ENCODE data around the gene MPC1.
A peak's percentile ranks its signal among the peaks of the same experiment; 100 is the strongest.

Gene MPC1

GRCh38 chr6:166382933-166383801 lies at the start of gene MPC1:
Gene MPC1 (minus strand): TSS chr6:166382940. CDS start chr6:166382876, 64 bp downstream.
- peak; percentile 67; the same call in 1 of the 2 replicates for TF ChIP-seq TAF1 (IDR thresholded peaks at IDR 0.05; ENCODE audit: low read depth)
- no peak; the same call in 1 of the 2 replicates for TF ChIP-seq TEAD4 (IDR thresholded peaks at IDR 0.05)
- peak; percentile 37; the same call in 1 of the 2 replicates for TF ChIP-seq ZBTB7A (IDR thresholded peaks at IDR 0.05; ENCODE audit: low read depth)
- peak; percentile 61; the same call in 1 of the 2 replicates for TF ChIP-seq TCF12 (IDR thresholded peaks at IDR 0.05; ENCODE audit: low read depth)
- peak; percentile 74; the same call in 1 of the 2 replicates for TF ChIP-seq NFIC (IDR thresholded peaks at IDR 0.05)
- TF ChIP-seq RAD21 (IDR thresholded peaks at IDR 0.05; ENCODE audit: low read depth): no peak
- TF ChIP-seq, protein P1, sequence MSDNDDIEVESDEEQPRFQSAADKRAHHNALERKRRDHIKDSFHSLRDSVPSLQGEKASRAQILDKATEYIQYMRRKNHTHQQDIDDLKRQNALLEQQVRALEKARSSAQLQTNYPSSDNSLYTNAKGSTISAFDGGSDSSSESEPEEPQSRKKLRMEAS (IDR thresholded peaks at IDR 0.05): peak; percentile 61
- no peak for TF ChIP-seq EP300 (IDR thresholded peaks at IDR 0.05; ENCODE audit: borderline replicate concordance)
- peak; percentile 33 for TF ChIP-seq EGR1 (IDR thresholded peaks at IDR 0.05)
- no peak for TF ChIP-seq FOXM1 (IDR thresholded peaks at IDR 0.05; ENCODE audit: borderline replicate concordance, low read depth)
- no peak for TF ChIP-seq CREB1 (IDR thresholded peaks at IDR 0.05; ENCODE audit: low read depth)
- TF ChIP-seq CEBPB (IDR thresholded peaks at IDR 0.05): no peak
- TF ChIP-seq, protein P2, sequence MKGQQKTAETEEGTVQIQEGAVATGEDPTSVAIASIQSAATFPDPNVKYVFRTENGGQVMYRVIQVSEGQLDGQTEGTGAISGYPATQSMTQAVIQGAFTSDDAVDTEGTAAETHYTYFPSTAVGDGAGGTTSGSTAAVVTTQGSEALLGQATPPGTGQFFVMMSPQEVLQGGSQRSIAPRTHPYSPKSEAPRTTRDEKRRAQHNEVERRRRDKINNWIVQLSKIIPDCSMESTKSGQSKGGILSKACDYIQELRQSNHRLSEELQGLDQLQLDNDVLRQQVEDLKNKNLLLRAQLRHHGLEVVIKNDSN (IDR thresholded peaks at IDR 0.05): 0 out of 2 replicates have a peak, but pooled peaks have one; percentile 28
- no peak for TF ChIP-seq REST (IDR thresholded peaks at IDR 0.05; ENCODE audit: low read depth)
- no peak for TF ChIP-seq YY1 (IDR thresholded peaks at IDR 0.05; ENCODE audit: low read depth)

DNA sequence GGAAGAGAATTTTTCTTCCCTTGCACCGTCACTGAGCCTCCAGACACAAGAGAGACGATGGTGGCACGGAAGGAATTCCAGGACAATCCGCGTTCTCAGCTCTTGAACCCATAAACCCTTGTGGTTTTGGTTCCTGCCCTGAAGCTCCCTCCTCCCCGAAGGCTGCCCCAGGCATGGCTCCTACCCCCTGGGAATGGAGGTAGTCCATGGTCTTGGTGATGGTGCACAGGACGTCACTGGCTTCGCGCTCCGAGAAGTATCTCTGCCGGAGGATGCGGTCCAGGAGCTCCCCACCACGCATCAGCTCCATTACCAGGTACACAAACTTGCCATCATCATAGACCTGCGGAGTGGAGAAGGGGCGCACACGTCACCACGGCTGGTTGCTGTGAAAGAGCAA lies 47.5 kb upstream of the MPC1 start:
- no peak for TF ChIP-seq YY1 (IDR thresholded peaks at IDR 0.05; ENCODE audit: low read depth)
- TF ChIP-seq EGR1 (IDR thresholded peaks at IDR 0.05): no peak
- TF ChIP-seq REST (IDR thresholded peaks at IDR 0.05; ENCODE audit: low read depth): no peak
- TF ChIP-seq NFIC (IDR thresholded peaks at IDR 0.05): no peak
- TF ChIP-seq, protein P1 (IDR thresholded peaks at IDR 0.05): no peak
- TF ChIP-seq CREB1 (IDR thresholded peaks at IDR 0.05; ENCODE audit: low read depth): no peak
- TF ChIP-seq TAF1 (IDR thresholded peaks at IDR 0.05; ENCODE audit: low read depth): no peak
- TF ChIP-seq TEAD4 (IDR thresholded peaks at IDR 0.05): no peak
- no peak for TF ChIP-seq FOXM1 (IDR thresholded peaks at IDR 0.05; ENCODE audit: borderline replicate concordance, low read depth)
- TF ChIP-seq ZBTB7A (IDR thresholded peaks at IDR 0.05; ENCODE audit: low read depth): no peak
- no peak for TF ChIP-seq TCF12 (IDR thresholded peaks at IDR 0.05; ENCODE audit: low read depth)
- TF ChIP-seq EP300 (IDR thresholded peaks at IDR 0.05; ENCODE audit: borderline replicate concordance): no peak
- no peak for TF ChIP-seq RAD21 (IDR thresholded peaks at IDR 0.05; ENCODE audit: low read depth)
- TF ChIP-seq, protein P2 (IDR thresholded peaks at IDR 0.05): no peak
- TF ChIP-seq CEBPB (IDR thresholded peaks at IDR 0.05): no peak

- TF ChIP-seq ZBTB7A (IDR thresholded peaks at IDR 0.05; ENCODE audit: low read depth): no peak
- no peak for TF ChIP-seq TCF12 (IDR thresholded peaks at IDR 0.05; ENCODE audit: low read depth)
- no peak for TF ChIP-seq EGR1 (IDR thresholded peaks at IDR 0.05)
- TF ChIP-seq TAF1 (IDR thresholded peaks at IDR 0.05; ENCODE audit: low read depth): no peak
- TF ChIP-seq, protein P1 (IDR thresholded peaks at IDR 0.05): no peak
- TF ChIP-seq RAD21 (IDR thresholded peaks at IDR 0.05; ENCODE audit: low read depth): no peak
- no peak for TF ChIP-seq FOXM1 (IDR thresholded peaks at IDR 0.05; ENCODE audit: borderline replicate concordance, low read depth)
- no peak for TF ChIP-seq REST (IDR thresholded peaks at IDR 0.05; ENCODE audit: low read depth)
- TF ChIP-seq YY1 (IDR thresholded peaks at IDR 0.05; ENCODE audit: low read depth): no peak
- no peak for TF ChIP-seq CEBPB (IDR thresholded peaks at IDR 0.05)
- TF ChIP-seq EP300 (IDR thresholded peaks at IDR 0.05; ENCODE audit: borderline replicate concordance): no peak
Measured at GRCh38 chr6:166424431-166424830, 41.7 kb upstream of the MPC1 start.
